CD4-positive, alpha-beta T cell treated with Interferon gamma for 1 hour (primary cell): ENCODE measurements around the gene RERE.

ENCODE experiments used
- DNase-seq: peaks from one replicate; pipeline ENCODE4 v3.0.0-alpha.2; 2020

Gene RERE

GRCh38 chr1:8355439-8356255, 461.8 kb downstream of the RERE start:
- DNase-seq = no peak

- DNase-seq = no peak
Observed at GRCh38 chr1:8354038-8354437, 463.4 kb downstream of the RERE start.

- DNase-seq = no peak
Observed at GRCh38 chr1:8352886-8353785, 464.3 kb downstream of the RERE start.

DNA sequence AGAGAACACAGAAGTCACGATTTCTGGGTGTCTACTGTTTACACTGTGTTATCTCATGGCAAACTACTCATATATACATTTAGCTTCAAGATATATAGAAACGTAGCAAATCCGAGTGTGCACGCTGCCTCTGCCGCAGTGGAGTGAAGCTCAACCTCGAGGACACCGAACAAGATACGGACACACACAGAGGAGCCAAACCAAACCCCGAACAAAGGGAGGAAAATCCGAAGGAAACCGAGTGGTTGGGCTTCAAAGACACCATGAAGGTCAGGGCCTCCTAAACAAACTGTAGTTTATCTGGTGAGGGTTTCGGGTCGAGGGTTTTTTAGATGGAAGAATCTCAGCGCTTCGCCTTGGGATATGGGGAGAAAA, 465.0 kb downstream of the RERE start:
- DNase-seq = no peak

- DNase-seq = no peak
Observed at GRCh38 chr1:8351693-8352470, 465.6 kb downstream of the RERE start.

DNA sequence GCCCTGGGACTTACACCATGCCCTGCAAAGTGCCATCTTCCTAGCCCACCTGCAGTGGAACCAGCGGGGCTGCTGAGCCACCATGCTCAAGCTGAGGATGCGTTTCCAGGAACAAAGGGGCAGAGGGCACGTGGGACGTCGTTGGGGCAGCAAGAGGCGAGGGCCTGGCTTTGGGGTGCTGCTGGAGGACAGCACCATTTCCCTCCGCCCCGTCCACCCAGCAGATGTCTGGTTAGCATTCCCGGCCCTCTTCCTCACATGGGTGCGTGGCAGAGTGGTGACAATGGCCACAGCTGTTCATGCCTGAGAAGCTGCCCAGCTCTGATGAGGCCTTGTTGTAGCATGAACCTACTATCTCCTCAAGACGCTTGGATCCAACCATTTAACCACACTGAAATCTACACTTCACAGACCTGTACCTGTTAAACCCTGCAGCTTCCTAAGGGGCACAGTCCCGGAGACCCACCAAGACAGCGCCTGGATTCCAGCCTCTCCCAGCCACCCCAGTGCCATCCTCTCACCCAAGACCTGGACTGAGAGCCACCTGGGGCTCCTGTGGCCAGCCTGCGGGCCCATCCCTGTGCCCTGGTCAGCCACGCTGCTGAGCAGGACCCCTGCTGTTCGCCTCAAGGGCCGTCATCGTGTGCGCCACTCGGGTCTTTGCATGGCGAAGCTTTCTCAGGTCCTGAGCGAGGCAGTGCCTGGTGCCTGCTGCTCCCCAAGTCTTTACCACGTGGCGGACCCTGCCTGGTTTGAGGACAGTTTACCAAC, 466.3 kb downstream of the RERE start:
- DNase-seq = no peak

DNA sequence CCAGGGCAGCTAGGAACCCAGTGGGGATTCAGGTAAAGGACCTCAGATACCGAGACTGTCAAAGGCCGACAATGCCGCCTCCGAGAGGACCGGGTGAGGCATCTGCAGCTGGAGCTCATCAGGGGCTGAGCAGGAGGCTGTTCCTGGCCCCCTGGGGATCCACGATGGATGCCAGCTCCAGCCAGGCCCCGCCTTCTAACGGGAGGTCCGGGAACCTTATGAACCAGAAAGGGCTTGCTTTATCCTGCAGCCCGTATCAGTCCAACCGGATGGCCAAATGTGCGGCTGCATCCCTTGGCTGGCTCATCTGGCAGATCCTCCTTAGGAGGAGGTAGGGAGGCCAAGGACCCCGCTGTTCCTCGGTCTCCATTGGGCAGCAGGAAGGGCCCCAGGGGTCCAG, 467.5 kb downstream of the RERE start:
- DNase-seq = no peak

- no peak for DNase-seq
Observed at GRCh38 chr1:8349473-8349865, 468.0 kb downstream of the RERE start.

DNA sequence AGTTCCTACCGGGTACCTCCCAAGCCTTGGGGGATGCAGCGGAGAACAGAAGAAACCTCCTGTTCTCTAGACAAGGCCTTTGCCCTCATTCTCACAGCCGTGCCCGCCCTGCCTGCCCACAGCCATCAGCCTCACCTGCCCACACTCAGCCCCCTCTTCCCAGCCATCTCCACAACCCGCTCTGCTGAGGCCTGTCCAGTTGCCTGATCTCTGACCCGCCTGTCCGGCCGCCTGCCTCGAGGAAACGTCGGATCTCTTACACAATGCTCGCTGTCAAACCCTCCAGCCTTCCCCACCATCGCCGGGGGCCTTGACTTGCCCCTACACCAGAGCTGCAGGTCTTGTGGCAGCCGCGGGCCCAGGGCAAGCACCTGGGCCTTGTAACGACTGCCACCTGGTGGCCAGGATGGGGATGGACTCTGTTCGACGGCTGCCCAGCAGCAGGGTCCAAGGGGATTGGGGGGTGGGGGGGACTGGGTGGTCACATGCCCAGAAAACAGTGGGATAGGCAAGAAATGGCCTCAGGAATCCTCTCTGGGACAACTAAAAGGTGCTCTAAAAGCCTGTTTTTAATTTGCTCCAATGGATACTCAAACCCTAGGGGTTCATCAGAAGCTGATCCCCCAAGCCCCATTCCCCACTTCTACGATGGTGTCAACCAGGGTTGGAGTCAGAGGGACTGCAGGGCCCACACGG, 468.5 kb downstream of the RERE start:
- peak; percentile 62 for DNase-seq

DNA sequence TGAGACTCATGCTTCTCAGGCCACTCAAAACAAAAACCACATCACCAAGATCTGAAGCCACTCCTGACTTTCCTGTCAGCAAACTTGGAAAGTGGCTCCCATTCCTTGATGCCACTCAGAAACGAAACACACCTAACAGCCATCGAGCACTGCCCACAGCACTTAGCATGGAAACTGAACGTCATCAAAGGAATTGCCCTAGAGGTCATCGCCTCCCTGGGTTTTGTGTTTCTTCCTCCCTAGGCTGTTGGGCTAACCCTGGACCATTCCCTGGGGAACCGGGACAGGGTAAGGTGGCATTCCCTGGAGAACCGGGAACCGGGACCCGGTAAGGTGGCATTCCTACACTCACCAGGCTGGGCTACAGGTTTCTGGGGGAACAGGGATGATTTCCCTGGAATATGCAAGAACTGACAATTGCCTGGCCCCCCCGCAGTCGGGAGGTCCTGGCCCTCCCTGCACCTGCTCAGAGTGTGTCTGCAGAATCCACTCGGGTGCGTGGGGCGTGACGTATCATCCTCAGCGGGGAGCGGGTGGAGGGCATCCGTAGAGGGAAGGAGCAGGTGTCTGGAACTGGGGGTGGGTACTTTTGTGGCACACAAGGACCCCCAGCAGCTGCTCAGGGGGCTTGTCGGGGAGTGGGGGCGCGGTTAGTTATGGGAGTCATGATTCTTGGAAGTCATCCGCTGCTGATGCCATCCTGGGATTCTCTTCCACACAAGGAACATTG, 469.2 kb downstream of the RERE start:
- no peak for DNase-seq

DNA sequence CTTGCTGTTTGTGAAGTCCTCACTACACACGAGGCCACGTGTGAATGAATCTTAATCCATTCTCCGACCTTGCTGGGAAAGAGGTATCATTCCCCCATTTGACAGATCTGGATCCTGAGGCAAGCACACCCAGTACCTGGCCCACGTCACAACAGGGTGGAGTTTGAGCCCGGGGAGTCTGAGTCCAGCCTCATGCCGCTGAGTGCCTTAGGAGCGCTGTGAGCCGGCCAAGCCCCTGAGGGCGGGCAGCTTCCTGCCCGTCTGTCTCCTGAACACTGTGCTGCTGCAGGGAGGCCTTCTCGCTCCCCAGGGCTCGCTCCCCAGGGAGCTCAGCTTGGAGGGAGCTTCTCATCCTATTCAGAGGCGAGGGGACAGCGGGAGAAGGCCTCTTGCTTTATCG, 469.8 kb downstream of the RERE start:
- DNase-seq = no peak

- no peak for DNase-seq
Observed at GRCh38 chr1:8345621-8346415, 471.6 kb downstream of the RERE start.

DNA sequence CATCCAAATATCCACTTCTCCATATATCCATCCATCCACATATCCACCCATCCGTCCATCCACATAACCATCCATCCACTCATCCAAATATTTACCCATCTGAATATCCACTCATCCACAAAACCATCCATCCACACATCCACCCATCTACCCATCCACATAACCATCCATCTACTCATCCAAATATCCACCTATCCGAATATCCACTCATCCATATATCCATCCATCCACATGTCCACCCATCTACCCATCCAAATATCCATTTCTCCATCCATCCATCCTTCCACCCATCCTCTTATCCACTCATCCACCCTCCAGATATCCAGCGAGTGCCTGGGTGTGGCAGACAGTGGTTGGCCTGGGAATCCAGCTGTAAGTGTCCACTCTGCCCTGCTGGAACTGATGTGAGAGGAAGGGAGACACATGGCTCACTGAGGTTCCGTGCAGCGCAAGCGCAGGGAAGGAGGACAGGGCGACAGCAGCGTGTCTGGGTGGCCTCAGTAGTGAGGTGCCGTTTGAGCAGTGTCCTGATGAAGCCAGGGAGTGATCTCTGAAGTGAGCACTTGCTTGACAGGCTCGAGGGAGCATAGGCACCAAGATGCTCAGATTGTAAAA, 472.4 kb downstream of the RERE start:
- DNase-seq = no peak

DNA sequence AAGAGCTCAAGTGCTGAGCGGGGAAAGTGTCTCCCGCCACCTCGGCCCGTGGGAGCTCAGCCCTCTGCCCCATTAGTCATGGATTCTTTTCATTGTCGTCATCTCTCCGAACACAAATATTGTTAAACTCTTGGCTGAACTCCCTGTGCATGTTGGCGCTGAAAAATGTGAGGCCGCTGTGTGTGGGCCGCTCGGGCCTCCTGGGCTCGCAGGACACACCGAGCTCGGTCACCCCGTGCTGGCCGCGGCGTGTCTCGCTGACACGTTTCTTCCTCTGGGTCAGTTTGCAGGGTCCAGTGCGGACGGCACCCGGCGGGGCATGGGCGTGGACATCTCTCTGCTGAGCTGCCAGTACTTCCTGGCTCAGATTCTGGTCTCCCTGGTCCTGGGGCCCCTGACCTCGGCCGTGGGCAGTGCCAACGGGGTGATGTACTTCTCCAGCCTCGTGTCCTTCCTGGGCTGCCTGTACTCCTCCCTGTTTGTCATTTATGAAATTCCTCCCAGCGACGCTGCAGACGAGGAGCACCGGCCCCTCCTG, 473.9 kb downstream of the RERE start:
- DNase-seq = no peak

GRCh38 chr1:8343044-8343443, 474.4 kb downstream of the RERE start:
- no peak for DNase-seq

DNA sequence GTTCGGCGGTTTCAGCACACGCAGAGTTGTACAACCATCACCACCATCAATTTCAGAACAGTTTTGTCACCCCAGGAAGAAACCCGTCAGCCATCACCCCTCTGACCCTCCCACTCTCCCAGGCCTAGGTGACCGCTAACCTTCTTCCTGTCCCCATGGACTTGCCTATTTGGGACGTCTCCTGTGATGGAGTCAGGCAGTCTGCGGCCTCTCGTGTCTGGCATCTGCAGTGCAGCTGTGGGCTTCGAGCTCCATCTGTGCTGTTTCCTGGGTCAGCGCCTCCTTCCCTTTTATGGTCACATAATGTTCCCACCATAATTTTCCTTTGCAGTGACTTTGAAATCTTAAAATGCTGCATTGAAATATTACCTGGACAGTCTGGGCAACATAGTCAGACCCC, 475.1 kb downstream of the RERE start:
- DNase-seq = no peak

DNA sequence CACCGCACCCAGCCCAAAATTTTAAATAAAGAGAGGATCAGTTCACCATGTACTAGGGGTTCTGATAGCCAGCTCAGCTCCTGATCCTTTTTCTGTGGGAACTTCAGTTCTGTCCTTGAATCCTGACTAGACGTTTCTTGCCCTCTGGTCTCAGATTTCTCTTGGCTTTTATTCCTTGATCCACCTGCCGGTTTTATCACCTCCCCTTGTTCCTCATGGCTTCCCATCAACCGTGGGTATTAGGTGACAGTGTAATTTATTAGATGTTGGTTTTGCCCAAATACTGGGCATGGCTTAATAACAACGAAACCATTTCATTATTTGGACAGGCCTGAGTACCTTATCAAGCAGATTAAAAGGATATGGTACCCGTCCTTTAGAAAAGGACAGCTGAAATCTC, 477.0 kb downstream of the RERE start:
- no peak for DNase-seq

DNA sequence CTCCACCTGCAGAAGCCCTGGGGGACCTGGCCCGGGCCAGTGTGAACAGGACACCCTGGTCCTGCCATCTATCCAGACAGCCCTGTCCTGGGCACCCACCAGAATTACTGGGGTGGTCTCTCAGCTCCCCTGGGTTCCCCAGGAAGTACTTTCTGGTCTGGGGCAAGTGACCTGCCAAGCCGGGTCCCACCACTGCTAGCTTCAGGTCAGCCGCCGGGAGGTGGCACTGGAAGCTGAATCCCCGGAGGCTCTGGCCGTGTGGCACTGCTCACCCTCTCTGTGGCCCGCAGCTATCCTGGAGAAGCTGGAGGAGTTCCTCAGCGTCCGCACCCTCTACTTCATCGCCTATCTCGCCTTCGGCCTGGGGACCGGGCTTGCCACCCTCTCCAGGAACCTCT, 478.2 kb downstream of the RERE start:
- DNase-seq = no peak

GRCh38 chr1:8338526-8339202, 478.8 kb downstream of the RERE start:
- DNase-seq = no peak
